ENCODE measurements around the gene ALDH7A1. TPM values are rescaled to one million over a fixed set of nuclear protein-coding genes. Genes with fewer than 3 reads are reported as not detected.

The ALDH7A1 gene
- total RNA-seq, 1 experiment from 2014 or later = 27.2 TPM

- DNase-seq (ENCODE audit: extremely low read depth, low read depth) = no peak
Measured at GRCh38 chr5:126512451-126512850, 82.6 kb downstream of the ALDH7A1 start.

- DNase-seq (ENCODE audit: extremely low read depth, low read depth) = no peak
Measured at GRCh38 chr5:126511961-126512360, 83.1 kb downstream of the ALDH7A1 start.

GRCh38 chr5:126509339-126509738 is 85.7 kb downstream of the ALDH7A1 start:
- no peak for DNase-seq (ENCODE audit: extremely low read depth, low read depth)

- DNase-seq (ENCODE audit: extremely low read depth, low read depth) = no peak
Measured at GRCh38 chr5:126508962-126509279, 86.1 kb downstream of the ALDH7A1 start.

GRCh38 chr5:126508251-126508961 is 86.6 kb downstream of the ALDH7A1 start:
- no peak for DNase-seq (ENCODE audit: extremely low read depth, low read depth)

- DNase-seq (ENCODE audit: extremely low read depth, low read depth) = no peak
Measured at GRCh38 chr5:126506079-126506478, 88.9 kb downstream of the ALDH7A1 start.

- DNase-seq (ENCODE audit: extremely low read depth, low read depth) = no peak
Measured at GRCh38 chr5:126503602-126504104, 91.4 kb downstream of the ALDH7A1 start.

GRCh38 chr5:126501448-126501847 is 93.6 kb downstream of the ALDH7A1 start:
- DNase-seq (ENCODE audit: extremely low read depth, low read depth) = no peak

- no peak for DNase-seq (ENCODE audit: extremely low read depth, low read depth)
Measured at GRCh38 chr5:126499853-126500342, 95.1 kb downstream of the ALDH7A1 start.

GRCh38 chr5:126499278-126499677 is 95.7 kb downstream of the ALDH7A1 start:
- DNase-seq (ENCODE audit: extremely low read depth, low read depth) = no peak

GRCh38 chr5:126497506-126497905 is 97.5 kb downstream of the ALDH7A1 start:
- DNase-seq (ENCODE audit: extremely low read depth, low read depth) = no peak

GRCh38 chr5:126494393-126494792 is 100.6 kb downstream of the ALDH7A1 start:
- DNase-seq (ENCODE audit: extremely low read depth, low read depth) = no peak

- no peak for DNase-seq (ENCODE audit: extremely low read depth, low read depth)
Measured at GRCh38 chr5:126492939-126493338, 102.1 kb downstream of the ALDH7A1 start.

GRCh38 chr5:126490167-126490940 is 104.7 kb downstream of the ALDH7A1 start:
- DNase-seq (ENCODE audit: extremely low read depth, low read depth) = no peak

- DNase-seq (ENCODE audit: extremely low read depth, low read depth) = no peak
Measured at GRCh38 chr5:126488443-126489065, 106.5 kb downstream of the ALDH7A1 start.

GRCh38 chr5:126487596-126487995 is 107.4 kb downstream of the ALDH7A1 start:
- no peak for DNase-seq (ENCODE audit: extremely low read depth, low read depth)

GRCh38 chr5:126486332-126486731 is 108.7 kb downstream of the ALDH7A1 start:
- no peak for DNase-seq (ENCODE audit: extremely low read depth, low read depth)

- no peak for DNase-seq (ENCODE audit: extremely low read depth, low read depth)
Measured at GRCh38 chr5:126484253-126484652, 110.8 kb downstream of the ALDH7A1 start.

- no peak for DNase-seq (ENCODE audit: extremely low read depth, low read depth)
Measured at GRCh38 chr5:126483156-126483555, 111.9 kb downstream of the ALDH7A1 start.

- DNase-seq (ENCODE audit: extremely low read depth, low read depth) = no peak
Measured at GRCh38 chr5:126482591-126482990, 112.4 kb downstream of the ALDH7A1 start.

- no peak for DNase-seq (ENCODE audit: extremely low read depth, low read depth)
Measured at GRCh38 chr5:126481243-126481642, 113.8 kb downstream of the ALDH7A1 start.

Measured in NCI-H460 (cell line).